Gastrocnemius medialis (tissue), 4 donors: ENCODE data around the gene DAAM1. TPM values are rescaled to one million over a fixed set of nuclear protein-coding genes. Genes with fewer than 3 reads are reported as not detected.
A peak's percentile ranks its signal among the peaks of the same experiment; 100 is the strongest.

Experiments
- ATAC-seq, 2 donors: fragments of 150-250 bp; one replicate each; pipeline ENCODE4 v1.9.1; 2016
- DNase-seq, 2 donors: peaks; one replicate each; pipeline ENCODE4 v3.0.0-alpha.2; 2019
- H3K27ac ChIP-seq, 4 donors: fragments of 200-600 bp; sonication (generic); 1 replicate in 1 of 4; 2 replicates in 3 of 4; pipeline ENCODE4 v1.5.1; 2016 to 2018; ENCODE audit warnings: mild to moderate bottlenecking in 2 of 4, moderate library complexity in 1 of 4
- H3K27me3 ChIP-seq, 3 donors: fragments of 200-600 bp; sonication (generic) in 2 of 3; 1 replicate in 1 of 3; 2 replicates in 2 of 3; pipeline versions ENCODE4 v1.5.1 to v1.6.0; 2016 to 2019; ENCODE audit warnings: mild to moderate bottlenecking in 1 of 3, moderate library complexity in 1 of 3
- H3K36me3 ChIP-seq, 2 donors: fragments of 200-600 bp; sonication (generic) in 1 of 2; one replicate each; pipeline ENCODE4 v1.5.1; 2017 to 2018
- H3K4me1 ChIP-seq, 2 donors: fragments of 200-600 bp; sonication (generic) in 1 of 2; one replicate each; pipeline ENCODE4 v1.5.1; 2016 to 2017; ENCODE audit warnings: mild to moderate bottlenecking in 2 of 2
- H3K4me3 ChIP-seq, 4 donors: fragments of 200-600 bp; sonication (generic) in 3 of 4; 1 replicate in 1 of 4; 2 replicates in 3 of 4; pipeline ENCODE4 v1.5.1; 2016 to 2019; ENCODE audit warnings: mild to moderate bottlenecking in 2 of 4
- H3K9me3 ChIP-seq, 3 donors: fragments of 200-600 bp; sonication (generic) in 2 of 3; 1 replicate in 1 of 3; 2 replicates in 2 of 3; pipeline ENCODE4 v1.5.1; 2016 to 2019
- POLR2A ChIP-seq, 2 donors: fragments of 450-650 bp; IDR thresholded peaks; one replicate each; pipeline ENCODE4 v1.6.1; 2017; ENCODE audit warnings: antibody characterized with exemption in 2 of 2, mild to moderate bottlenecking in 2 of 2, moderate library complexity in 2 of 2
- in situ Hi-C, 4 donors: fragments of 200-750 bp; cut with MboI; loops; one replicate each; pipeline versions ENCODE4 v1.15.0 to v1.8.0; 2017; ENCODE audit warnings: low sequenced_read_pairs in 4 of 4
- intact Hi-C: fragments of 100-400 bp; cut with DNase I; formaldehyde crosslinking; loops from one replicate; pipeline ENCODE4 v1.15.1; 2023; ENCODE audit warnings: low total_unique reads
- total RNA-seq, 4 donors: library from RNA; depleted of rRNA; stranded (reverse); fragments of >200 nt; gene quantifications; one replicate each; pipeline versions ENCODE4 v1.1.0 to v1.2.3, GENCODE V29; 2016
- TF ChIP-seq, protein P1 (sequence below), 5 experiments: fragments of 450-650 bp in 3 of 5; fragments of 200-600 bp in 2 of 5; sonication (generic) in 2 of 5; IDR thresholded peaks in 4 of 5; conservative IDR thresholded peaks in 1 of 5; 1 replicate in 4 of 5; 2 replicates in 1 of 5; pipeline ENCODE4 v1.5.1; 2016 to 2019; ENCODE audit warnings: antibody characterized with exemption in 5 of 5, mild to moderate bottlenecking in 3 of 5, moderate library complexity in 3 of 5

Gene DAAM1
- total RNA-seq, 4 donors from 2014 or later: 4.4 to 13.9 (median 6.4) TPM

DNA sequence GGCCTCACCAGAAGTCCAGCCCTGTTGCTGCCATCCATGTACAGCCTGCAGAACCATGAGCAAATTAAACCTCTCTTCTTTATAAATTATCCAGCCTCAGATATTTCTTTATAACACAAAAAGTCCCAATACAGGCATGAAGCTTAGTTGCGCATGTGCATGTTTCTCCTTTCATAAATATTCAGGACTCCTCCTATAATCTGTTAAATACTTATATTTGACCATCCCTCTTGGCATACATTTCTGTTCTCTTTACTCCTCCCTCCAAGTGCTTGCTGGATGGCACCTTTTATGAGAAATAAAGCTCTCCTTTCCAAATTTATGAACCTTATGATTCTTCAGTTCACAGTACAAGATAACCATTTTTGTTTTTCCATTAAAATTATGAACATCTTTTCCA lies 20.5 kb downstream of the DAAM1 start:
- in situ Hi-C loops (no loop called here), intact Hi-C loops (no loop called here)
- ATAC-seq (no peak), DNase-seq (no peak)
- Histone ChIP-seq H3K4me3 (no peak overlapping the region), H3K27me3 (no peaks in the 10 kb centered on the region), H3K4me1 (peaks cover 18 to 32% of the 10 kb centered on the region in 2 donors), H3K27ac (no peak overlapping the region), H3K36me3 (no peaks in the 10 kb centered on the region), H3K9me3 (no peaks in the 10 kb centered on the region)
- TF ChIP-seq POLR2A (IDR thresholded peaks at IDR 0.05): no peak
- TF ChIP-seq, protein P1, sequence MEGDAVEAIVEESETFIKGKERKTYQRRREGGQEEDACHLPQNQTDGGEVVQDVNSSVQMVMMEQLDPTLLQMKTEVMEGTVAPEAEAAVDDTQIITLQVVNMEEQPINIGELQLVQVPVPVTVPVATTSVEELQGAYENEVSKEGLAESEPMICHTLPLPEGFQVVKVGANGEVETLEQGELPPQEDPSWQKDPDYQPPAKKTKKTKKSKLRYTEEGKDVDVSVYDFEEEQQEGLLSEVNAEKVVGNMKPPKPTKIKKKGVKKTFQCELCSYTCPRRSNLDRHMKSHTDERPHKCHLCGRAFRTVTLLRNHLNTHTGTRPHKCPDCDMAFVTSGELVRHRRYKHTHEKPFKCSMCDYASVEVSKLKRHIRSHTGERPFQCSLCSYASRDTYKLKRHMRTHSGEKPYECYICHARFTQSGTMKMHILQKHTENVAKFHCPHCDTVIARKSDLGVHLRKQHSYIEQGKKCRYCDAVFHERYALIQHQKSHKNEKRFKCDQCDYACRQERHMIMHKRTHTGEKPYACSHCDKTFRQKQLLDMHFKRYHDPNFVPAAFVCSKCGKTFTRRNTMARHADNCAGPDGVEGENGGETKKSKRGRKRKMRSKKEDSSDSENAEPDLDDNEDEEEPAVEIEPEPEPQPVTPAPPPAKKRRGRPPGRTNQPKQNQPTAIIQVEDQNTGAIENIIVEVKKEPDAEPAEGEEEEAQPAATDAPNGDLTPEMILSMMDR (IDR thresholded peaks at IDR 0.05 in 4 of 5, conservative IDR thresholded peaks at IDR 0.05 in 1 of 5): no peak

DNA sequence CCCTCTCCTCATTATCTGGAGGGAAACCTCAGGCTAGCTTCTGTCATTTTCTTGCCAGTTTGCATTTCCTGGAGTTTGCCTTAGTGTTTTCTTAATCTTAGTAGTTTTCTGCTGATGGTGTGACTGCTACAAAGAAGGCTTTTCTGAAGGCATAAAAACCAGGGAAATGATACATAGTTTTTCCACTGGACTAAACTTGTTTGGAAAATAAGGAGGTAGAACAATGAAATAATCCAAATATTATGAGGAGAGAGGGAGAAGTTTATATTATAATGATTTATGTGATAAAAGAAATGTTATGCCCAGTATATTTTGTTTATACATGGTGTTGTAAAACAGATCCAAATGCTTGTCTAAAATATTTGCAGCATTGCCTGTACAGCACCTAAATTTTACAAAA lies 22.2 kb downstream of the DAAM1 start:
- peaks cover 34 to 48% of the 10 kb centered on the region in 2 donors for H3K4me1 ChIP-seq
- in situ Hi-C loops: no loop called here
- H3K36me3 ChIP-seq: no peaks in the 10 kb centered on the region
- intact Hi-C loops: no loop called here
- no peak for DNase-seq
- no peak for ATAC-seq
- no peaks in the 10 kb centered on the region for H3K27me3 ChIP-seq
- TF ChIP-seq, protein P1 (IDR thresholded peaks at IDR 0.05 in 4 of 5, conservative IDR thresholded peaks at IDR 0.05 in 1 of 5): no peak
- TF ChIP-seq POLR2A (IDR thresholded peaks at IDR 0.05): no peak
- H3K4me3 ChIP-seq: no peak overlapping the region
- no peaks in the 10 kb centered on the region for H3K9me3 ChIP-seq
- no peak overlapping the region for H3K27ac ChIP-seq

DNA sequence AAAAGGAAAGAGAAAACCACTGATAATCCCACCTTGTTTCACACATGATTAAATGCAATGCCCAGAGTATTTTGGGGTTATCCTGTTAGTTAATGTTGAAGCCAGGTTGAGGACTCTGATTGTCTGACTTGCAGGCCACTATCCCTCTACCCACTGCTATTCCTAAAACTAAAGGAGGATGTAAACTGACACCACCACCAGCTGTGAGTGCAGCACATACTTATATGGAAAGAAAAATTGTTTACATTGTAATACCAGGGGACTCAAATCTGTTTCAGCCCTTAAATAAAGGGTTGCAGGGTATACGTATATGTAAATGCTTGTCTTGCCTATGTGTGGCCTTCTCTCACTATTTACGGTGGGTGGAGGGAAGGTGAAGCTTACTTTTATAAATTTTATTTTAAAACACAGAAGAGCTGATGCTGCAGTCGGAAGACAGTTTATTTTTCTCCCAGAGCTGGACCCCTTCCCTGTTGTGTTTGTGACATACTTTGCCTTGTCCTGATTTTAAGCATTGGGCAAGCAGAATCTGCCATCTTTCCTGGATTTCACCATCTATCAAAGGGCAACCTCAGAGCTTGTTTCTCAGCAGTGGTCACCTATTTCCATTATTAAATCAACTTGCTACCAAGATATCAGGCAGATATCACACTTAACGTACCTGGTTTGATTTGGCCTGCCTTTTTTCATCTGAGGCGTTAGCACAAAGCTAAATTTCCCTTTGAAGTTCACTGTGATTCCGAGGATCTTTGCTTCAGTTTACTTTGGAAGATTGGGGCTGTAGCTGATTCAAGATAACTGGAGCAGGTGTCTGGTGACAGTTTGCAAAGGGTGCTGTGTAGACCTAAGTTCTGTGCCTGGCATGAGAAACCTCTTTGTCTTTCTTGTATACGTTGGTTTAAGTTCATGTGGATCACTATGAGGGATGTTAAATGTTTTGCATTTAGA lies 25.2 kb downstream of the DAAM1 start:
- Histone ChIP-seq H3K4me1 (peaks cover 44 to 54% of the 10 kb centered on the region in 2 donors), H3K4me3 (no peak overlapping the region), H3K9me3 (no peaks in the 10 kb centered on the region), H3K27ac (peak overlapping the region in 3 of 4 donors; percentile 20 to 66 (median 56)), H3K36me3 (no peaks in the 10 kb centered on the region), H3K27me3 (no peaks in the 10 kb centered on the region)
- DNase-seq: no peak
- intact Hi-C loops (no loop called here), in situ Hi-C loops (no loop called here)
- TF ChIP-seq POLR2A (IDR thresholded peaks at IDR 0.05): no peak
- TF ChIP-seq, protein P1 (IDR thresholded peaks at IDR 0.05 in 4 of 5, conservative IDR thresholded peaks at IDR 0.05 in 1 of 5): no peak
- ATAC-seq: no peak

DNA sequence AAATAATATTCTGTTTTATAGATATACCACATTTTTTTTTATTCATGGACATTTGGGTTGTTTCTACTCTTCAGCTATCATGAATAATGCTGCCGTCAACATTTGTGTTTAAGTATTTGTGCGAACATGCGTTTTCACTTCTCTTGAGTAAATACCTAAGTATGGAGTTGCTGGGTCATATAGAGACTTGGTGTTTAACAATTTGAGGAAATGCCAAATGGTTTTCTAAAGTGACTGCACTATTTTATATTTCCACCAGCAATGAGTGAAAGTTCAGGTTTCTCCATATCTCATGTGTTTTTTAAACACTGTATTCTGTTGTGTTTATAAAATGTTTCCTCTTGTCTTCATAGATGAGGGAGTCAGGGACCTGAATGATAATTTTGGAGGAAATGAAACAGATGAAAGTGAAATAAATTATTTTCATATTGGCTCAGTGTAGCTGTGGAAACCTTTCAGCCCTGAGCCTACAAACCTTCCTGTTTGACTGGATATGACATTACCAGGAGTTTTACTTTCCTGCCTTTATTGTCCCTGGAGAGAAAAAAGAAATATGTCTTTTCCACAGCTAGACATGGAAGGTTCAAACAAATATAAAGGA lies 26.3 kb downstream of the DAAM1 start:
- H3K4me3 ChIP-seq: no peak overlapping the region
- TF ChIP-seq, protein P1 (IDR thresholded peaks at IDR 0.05 in 4 of 5, conservative IDR thresholded peaks at IDR 0.05 in 1 of 5): no peak
- no peak for TF ChIP-seq POLR2A (IDR thresholded peaks at IDR 0.05)
- H3K27ac ChIP-seq: peak overlapping the region; percentile 42 to 66 (median 56)
- in situ Hi-C loops: no loop called here
- H3K4me1 ChIP-seq: peaks cover 44 to 60% of the 10 kb centered on the region in 2 donors
- no peaks in the 10 kb centered on the region for H3K27me3 ChIP-seq
- H3K9me3 ChIP-seq: no peaks in the 10 kb centered on the region
- ATAC-seq (peak; percentile 15 to 22), DNase-seq (no peak)
- no peaks in the 10 kb centered on the region for H3K36me3 ChIP-seq
- intact Hi-C loops: loop anchor here (1.0 kb wide), 1 partner anchor 27 kb away; the partner anchor contains the start of gene DAAM1
